Measurements from ENCODE around the gene AXDND1. TPM values are rescaled to one million over a fixed set of nuclear protein-coding genes. Genes with fewer than 3 reads are reported as not detected.

Gene AXDND1
- total RNA-seq, 1 donor from 2014 or later = 1.4 TPM

- Mint-ChIP-seq H3K36me3 (no peaks in the 10 kb centered on the region), H3K27me3 (peaks cover 29% of the 10 kb centered on the region), H3K4me1 (ENCODE audit: unreplicated experiment) (no peaks in the 10 kb centered on the region), H3K27ac (no peak overlapping the region), H3K4me3 (no peak overlapping the region), H3K9me3 (no peaks in the 10 kb centered on the region)
- no peak for TF ChIP-seq CTCF (conservative IDR thresholded peaks at IDR 0.05)
- DNase-seq (ENCODE audit: extremely low spot score, unreplicated experiment) = no peak
These were observed 224.9 kb downstream of the AXDND1 start for GRCh38 chr1:179590671-179591070.

- H3K4me3 Mint-ChIP-seq = no peak overlapping the region
- no peak for DNase-seq (ENCODE audit: extremely low spot score, unreplicated experiment)
- no peaks in the 10 kb centered on the region for H3K4me1 Mint-ChIP-seq (ENCODE audit: unreplicated experiment)
- H3K36me3 Mint-ChIP-seq = no peaks in the 10 kb centered on the region
- TF ChIP-seq CTCF (conservative IDR thresholded peaks at IDR 0.05) = no peak
- no peaks in the 10 kb centered on the region for H3K9me3 Mint-ChIP-seq
- H3K27ac Mint-ChIP-seq = no peak overlapping the region
- peaks cover 25% of the 10 kb centered on the region for H3K27me3 Mint-ChIP-seq
These were observed 225.5 kb downstream of the AXDND1 start for GRCh38 chr1:179591253-179591591.

GRCh38 chr1:179591592-179592580 is 226.1 kb downstream of the AXDND1 start, which contains the start of gene TDRD5:
TDRD5 (plus strand) TSS chr1:179591832; CDS start chr1:179592616, 784 bp downstream.
- H3K4me3 Mint-ChIP-seq = no peak within 1 kb of the TSS
- H3K27ac Mint-ChIP-seq = no peak within 1 kb of the TSS
- DNase-seq (ENCODE audit: extremely low spot score, unreplicated experiment) = no peak
- H3K9me3 Mint-ChIP-seq = no peaks in the 10 kb centered on the region
- H3K27me3 Mint-ChIP-seq = peaks cover 28% of the 10 kb centered on the region
- H3K36me3 Mint-ChIP-seq = no peaks in the 10 kb centered on the region
- no peaks in the 10 kb centered on the region for H3K4me1 Mint-ChIP-seq (ENCODE audit: unreplicated experiment)
- peak; percentile 30 for TF ChIP-seq CTCF (conservative IDR thresholded peaks at IDR 0.05)

- H3K27ac Mint-ChIP-seq = no peak overlapping the region
- H3K36me3 Mint-ChIP-seq = no peaks in the 10 kb centered on the region
- peaks cover 32% of the 10 kb centered on the region for H3K27me3 Mint-ChIP-seq
- H3K4me1 Mint-ChIP-seq (ENCODE audit: unreplicated experiment) = no peaks in the 10 kb centered on the region
- no peak overlapping the region for H3K4me3 Mint-ChIP-seq
- no peak for DNase-seq (ENCODE audit: extremely low spot score, unreplicated experiment)
- peaks cover 7% of the 10 kb centered on the region for H3K9me3 Mint-ChIP-seq
- no peak for TF ChIP-seq CTCF (conservative IDR thresholded peaks at IDR 0.05)
These were observed 232.9 kb downstream of the AXDND1 start for GRCh38 chr1:179598631-179599030.

GRCh38 chr1:179599623-179600249 is 234.0 kb downstream of the AXDND1 start:
- peak; percentile 73 for TF ChIP-seq CTCF (conservative IDR thresholded peaks at IDR 0.05)
- DNase-seq (ENCODE audit: extremely low spot score, unreplicated experiment) = no peak
- Mint-ChIP-seq H3K4me3 (no peak overlapping the region), H3K27me3 (peaks cover 23% of the 10 kb centered on the region), H3K27ac (no peak overlapping the region), H3K4me1 (ENCODE audit: unreplicated experiment) (no peaks in the 10 kb centered on the region), H3K36me3 (no peaks in the 10 kb centered on the region), H3K9me3 (peaks cover 7% of the 10 kb centered on the region)

Data from type B pancreatic cell (in vitro differentiated cells).